ENCODE results near the gene IKZF3.

The IKZF3 gene

GRCh38 chr17:39808409-39808997, 55.6 kb downstream of the IKZF3 start:
- DNase-seq (ENCODE audit: low read depth), result peak; percentile 59
- TF ChIP-seq, protein P1, sequence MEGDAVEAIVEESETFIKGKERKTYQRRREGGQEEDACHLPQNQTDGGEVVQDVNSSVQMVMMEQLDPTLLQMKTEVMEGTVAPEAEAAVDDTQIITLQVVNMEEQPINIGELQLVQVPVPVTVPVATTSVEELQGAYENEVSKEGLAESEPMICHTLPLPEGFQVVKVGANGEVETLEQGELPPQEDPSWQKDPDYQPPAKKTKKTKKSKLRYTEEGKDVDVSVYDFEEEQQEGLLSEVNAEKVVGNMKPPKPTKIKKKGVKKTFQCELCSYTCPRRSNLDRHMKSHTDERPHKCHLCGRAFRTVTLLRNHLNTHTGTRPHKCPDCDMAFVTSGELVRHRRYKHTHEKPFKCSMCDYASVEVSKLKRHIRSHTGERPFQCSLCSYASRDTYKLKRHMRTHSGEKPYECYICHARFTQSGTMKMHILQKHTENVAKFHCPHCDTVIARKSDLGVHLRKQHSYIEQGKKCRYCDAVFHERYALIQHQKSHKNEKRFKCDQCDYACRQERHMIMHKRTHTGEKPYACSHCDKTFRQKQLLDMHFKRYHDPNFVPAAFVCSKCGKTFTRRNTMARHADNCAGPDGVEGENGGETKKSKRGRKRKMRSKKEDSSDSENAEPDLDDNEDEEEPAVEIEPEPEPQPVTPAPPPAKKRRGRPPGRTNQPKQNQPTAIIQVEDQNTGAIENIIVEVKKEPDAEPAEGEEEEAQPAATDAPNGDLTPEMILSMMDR (IDR thresholded peaks at IDR 0.05; ENCODE audit: control insufficient read depth, extremely low read depth, insufficient read depth), result no peak
- H3K4me3 ChIP-seq (ENCODE audit: low read depth, low read length), result peak overlapping the region; percentile 13; the same call in 1 of the 2 replicates

DNA sequence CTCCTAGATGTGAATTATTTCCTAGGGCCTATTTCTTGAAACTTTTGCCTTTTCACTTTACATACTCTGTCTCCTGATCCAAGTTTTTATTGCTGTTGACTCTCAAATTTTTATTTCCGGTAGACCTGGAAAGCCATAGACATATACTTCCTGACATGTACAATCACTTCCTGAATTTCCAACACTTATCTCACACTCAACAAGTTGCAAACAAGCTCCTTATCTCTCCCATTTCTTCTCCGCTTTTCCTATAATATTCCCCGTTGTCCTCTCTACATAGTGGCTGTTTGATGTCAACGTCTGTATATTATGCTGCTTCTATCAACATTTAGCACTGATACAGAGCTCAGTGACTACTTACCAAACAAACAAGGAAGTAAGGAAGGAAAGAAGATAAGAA, 59.3 kb downstream of the IKZF3 start:
- DNase-seq (ENCODE audit: low read depth), result peak; percentile 4
- H3K4me3 ChIP-seq (ENCODE audit: low read depth, low read length), result no peak overlapping the region
- TF ChIP-seq, protein P1 (IDR thresholded peaks at IDR 0.05; ENCODE audit: control insufficient read depth, extremely low read depth, insufficient read depth), result no peak

DNA sequence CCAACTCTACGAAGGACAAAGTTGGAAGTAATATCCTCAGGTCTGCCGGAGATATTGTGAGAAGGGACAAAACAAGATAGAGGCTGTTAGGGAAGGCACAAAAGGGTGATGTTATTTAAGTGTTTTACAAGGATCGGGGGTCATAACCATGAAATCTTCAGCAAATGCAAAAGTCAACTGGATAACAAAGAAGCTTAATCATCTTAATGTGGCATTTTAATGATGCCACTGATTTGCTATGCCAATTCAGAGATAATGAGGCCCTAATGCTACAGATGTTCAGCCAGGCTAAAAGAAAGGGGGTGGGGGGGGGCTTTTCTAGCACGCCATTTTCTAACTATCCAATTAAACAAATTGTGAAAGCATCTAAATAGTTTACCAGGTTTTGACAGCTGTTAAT, 63.1 kb downstream of the IKZF3 start:
- DNase-seq (ENCODE audit: low read depth), result no peak
- TF ChIP-seq, protein P1 (IDR thresholded peaks at IDR 0.05; ENCODE audit: control insufficient read depth, extremely low read depth, insufficient read depth), result no peak
- no peak overlapping the region for H3K4me3 ChIP-seq (ENCODE audit: low read depth, low read length)

- no peak for DNase-seq (ENCODE audit: low read depth)
- TF ChIP-seq, protein P1 (IDR thresholded peaks at IDR 0.05; ENCODE audit: control insufficient read depth, extremely low read depth, insufficient read depth), result no peak
- no peak overlapping the region for H3K4me3 ChIP-seq (ENCODE audit: low read depth, low read length)
Measured at GRCh38 chr17:39800540-39800939, 63.6 kb downstream of the IKZF3 start.

DNA sequence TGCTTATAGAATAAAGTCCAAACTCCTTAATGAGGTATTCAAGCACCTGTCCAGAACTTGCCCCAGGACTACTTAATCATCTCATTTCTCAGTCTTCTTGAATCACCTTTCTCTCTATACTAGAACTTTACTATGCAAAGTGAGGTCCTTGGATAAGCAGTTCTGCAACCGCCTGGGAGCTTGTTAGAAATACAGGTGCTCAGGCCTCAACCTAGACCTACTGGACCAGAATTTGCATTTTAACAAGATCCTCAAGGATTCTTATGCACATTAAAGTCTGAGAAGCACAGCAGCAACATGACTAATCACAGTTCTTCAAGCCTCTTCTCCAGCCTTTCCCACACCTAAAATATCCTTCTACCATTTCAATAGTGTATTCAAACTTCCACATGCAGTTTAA, 64.7 kb downstream of the IKZF3 start:
- no peak overlapping the region for H3K4me3 ChIP-seq (ENCODE audit: low read depth, low read length)
- DNase-seq (ENCODE audit: low read depth), result no peak
- TF ChIP-seq, protein P1 (IDR thresholded peaks at IDR 0.05; ENCODE audit: control insufficient read depth, extremely low read depth, insufficient read depth), result no peak

- no peak overlapping the region for H3K4me3 ChIP-seq (ENCODE audit: low read depth, low read length)
- TF ChIP-seq, protein P1 (IDR thresholded peaks at IDR 0.05; ENCODE audit: control insufficient read depth, extremely low read depth, insufficient read depth), result no peak
Measured at GRCh38 chr17:39794249-39794970, 69.7 kb downstream of the IKZF3 start.

More at GRCh38 chr17:39794249-39794970, 69.7 kb downstream of the IKZF3 start:
- DNase-seq (ENCODE audit: low read depth), result no peak

Measured in LNCaP clone FGC (cell line).